ENCODE measurements around the gene CPSF4.

DNA sequence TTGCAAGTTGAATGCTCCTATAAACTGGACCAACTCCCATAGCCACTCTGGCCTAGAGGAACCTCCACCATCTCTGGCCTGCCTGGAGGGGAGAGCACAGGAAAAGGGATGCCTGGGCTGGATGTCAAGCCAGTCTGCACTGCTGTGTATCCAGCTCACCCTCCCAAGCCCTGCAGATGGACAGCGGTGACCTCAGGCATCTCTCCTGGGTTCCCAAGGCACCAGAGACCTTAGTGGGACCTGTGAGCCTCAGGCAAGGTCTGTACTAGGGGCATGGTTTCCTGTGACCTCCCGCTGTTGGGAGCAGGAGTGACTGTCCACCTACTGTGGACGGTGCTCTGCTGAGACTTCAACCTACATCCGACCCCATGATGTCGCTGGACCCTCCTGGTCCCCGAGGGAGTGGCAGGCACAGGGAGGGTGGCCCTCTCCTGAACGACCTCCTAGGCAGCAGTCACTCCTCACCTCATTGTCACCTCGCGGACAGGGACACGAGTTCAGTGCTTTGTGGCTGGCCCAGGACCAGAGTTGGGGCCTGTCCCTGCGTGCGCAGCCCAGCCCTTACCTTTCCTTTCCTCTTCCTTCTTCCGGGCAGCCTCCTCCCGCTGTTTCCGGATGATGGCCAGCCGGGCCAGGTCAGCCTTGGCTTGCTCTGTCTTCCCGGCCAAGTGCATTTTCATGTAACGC, 41.3 kb upstream of the CPSF4 start:
- TF ChIP-seq, protein P1, sequence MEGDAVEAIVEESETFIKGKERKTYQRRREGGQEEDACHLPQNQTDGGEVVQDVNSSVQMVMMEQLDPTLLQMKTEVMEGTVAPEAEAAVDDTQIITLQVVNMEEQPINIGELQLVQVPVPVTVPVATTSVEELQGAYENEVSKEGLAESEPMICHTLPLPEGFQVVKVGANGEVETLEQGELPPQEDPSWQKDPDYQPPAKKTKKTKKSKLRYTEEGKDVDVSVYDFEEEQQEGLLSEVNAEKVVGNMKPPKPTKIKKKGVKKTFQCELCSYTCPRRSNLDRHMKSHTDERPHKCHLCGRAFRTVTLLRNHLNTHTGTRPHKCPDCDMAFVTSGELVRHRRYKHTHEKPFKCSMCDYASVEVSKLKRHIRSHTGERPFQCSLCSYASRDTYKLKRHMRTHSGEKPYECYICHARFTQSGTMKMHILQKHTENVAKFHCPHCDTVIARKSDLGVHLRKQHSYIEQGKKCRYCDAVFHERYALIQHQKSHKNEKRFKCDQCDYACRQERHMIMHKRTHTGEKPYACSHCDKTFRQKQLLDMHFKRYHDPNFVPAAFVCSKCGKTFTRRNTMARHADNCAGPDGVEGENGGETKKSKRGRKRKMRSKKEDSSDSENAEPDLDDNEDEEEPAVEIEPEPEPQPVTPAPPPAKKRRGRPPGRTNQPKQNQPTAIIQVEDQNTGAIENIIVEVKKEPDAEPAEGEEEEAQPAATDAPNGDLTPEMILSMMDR (IDR thresholded peaks at IDR 0.05): no peak
- TF ChIP-seq EZH2 (IDR thresholded peaks at IDR 0.05): no peak
